Fibroblast of skin of right biceps (primary cell): ENCODE results near the gene LGR5.
"Not testable (repeated sequence)": the region's sequence is repeated elsewhere in the genome, so short reads cannot be mapped to it uniquely, and the experiment has no call there.

Source experiments
- DNase-seq: peaks from one replicate; pipeline ENCODE4 v3.0.0-alpha.2; 2013

The LGR5 gene

GRCh38 chr12:71552728-71553501, 113.3 kb downstream of the LGR5 start:
- DNase-seq = no peak

DNA sequence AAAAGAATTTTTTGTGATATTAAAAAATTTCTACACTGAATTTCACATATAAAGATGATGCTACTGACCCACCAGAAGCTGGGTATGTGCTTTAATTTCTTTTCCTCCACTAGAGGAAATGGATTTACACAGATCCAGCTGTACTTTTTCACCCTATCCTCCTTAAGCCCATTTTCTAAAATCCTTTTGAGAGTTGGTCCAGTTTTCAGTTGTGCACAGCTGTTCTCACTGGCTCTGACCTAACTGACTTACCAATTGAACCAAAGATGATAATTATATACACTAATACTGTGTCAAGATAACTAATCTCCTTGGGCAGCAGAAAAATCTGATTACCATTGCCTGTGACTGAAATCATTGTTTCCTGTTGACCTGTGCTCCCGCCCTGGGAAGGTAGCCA, 115.6 kb downstream of the LGR5 start:
- no peak for DNase-seq

GRCh38 chr12:71555789-71556188, 116.2 kb downstream of the LGR5 start:
- not testable (repeated sequence) for DNase-seq

GRCh38 chr12:71556448-71556847, 116.8 kb downstream of the LGR5 start:
- no peak for DNase-seq

- peak; percentile 97 for DNase-seq
Observed at GRCh38 chr12:71556875-71557274, 117.3 kb downstream of the LGR5 start.

- peak; percentile 82 for DNase-seq
Observed at GRCh38 chr12:71558445-71558844, 118.8 kb downstream of the LGR5 start.

GRCh38 chr12:71562676-71563595, 123.3 kb downstream of the LGR5 start:
- DNase-seq = no peak

GRCh38 chr12:71565535-71565934, 125.9 kb downstream of the LGR5 start:
- DNase-seq = peak; percentile 62

- DNase-seq = no peak
Observed at GRCh38 chr12:71566655-71567054, 127.1 kb downstream of the LGR5 start.

- no peak for DNase-seq
Observed at GRCh38 chr12:71567537-71567936, 127.9 kb downstream of the LGR5 start.

- not testable (repeated sequence) for DNase-seq
Observed at GRCh38 chr12:71569885-71570284, 130.3 kb downstream of the LGR5 start.

GRCh38 chr12:71576496-71576895, 136.9 kb downstream of the LGR5 start:
- no peak for DNase-seq

DNA sequence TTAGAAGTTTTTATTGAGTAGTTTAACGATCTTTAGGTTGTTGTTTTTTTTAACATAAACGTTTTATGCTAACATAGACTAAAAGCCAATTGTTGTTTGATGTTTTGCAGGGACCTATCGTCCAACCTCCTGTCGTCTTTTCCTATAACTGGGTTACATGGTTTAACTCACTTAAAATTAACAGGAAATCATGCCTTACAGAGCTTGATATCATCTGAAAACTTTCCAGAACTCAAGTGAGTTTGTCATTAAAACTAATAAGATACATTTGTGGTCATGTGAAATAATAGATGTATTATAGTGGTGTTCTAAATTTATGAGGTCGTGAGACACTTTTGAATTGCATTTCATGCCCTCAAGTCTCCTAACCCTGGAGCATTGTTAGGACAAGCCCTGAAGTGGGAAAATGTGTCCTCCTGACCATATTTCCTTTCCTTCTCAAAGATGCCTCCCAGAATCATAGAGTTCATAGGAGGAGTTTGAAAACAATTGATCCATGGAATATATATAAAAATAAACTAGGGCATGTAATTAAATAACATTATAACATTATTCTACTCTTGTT, 139.2 kb downstream of the LGR5 start:
- DNase-seq = no peak

GRCh38 chr12:71581206-71581605, 141.6 kb downstream of the LGR5 start:
- no peak for DNase-seq

- DNase-seq = no peak
Observed at GRCh38 chr12:71582925-71583324, 143.3 kb downstream of the LGR5 start.

- no peak for DNase-seq
Observed at GRCh38 chr12:71584356-71584755, 144.8 kb downstream of the LGR5 start.

GRCh38 chr12:71585218-71585617, 145.6 kb downstream of the LGR5 start:
- DNase-seq = no peak

GRCh38 chr12:71587012-71587411, 147.4 kb downstream of the LGR5 start:
- no peak for DNase-seq

DNA sequence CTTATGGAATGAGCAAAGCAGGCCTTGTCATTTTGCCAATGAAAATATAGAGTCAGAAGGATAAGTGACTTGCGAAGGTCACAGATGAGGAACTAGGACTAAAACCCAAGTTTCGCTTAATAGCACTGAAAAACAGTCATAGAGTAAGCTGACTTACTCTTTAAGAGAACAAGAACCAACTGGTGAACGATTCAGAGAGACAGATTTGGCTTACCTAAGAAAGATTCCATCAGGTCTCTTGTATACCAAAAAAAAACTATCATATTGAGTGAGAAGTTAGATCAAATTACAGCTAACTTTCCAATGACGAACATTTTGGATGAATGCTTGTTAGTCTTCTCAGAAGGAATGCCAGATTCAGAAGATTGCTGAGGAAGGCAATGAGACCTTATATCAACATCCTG, 149.9 kb downstream of the LGR5 start:
- peak; percentile 35 for DNase-seq

DNA sequence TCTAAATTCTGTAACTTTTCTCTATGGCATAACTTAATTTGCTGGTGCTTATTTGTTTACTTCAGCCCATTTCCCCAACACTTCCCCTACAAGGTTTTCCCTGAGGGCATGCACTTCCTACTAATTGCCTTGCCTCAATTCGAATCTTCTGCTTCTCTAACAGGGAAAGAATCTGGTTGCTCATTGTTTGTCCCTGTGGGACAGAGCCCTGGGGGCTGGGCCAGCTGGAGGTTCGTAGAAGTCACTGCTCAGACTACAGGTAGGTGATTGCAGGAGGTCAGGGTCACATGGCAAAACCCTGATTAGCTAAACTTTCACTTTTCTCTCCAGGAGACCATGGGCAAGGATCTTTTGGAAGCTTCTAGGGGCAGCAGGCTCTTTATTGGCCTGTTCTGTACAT, 152.0 kb downstream of the LGR5 start:
- no peak for DNase-seq

GRCh38 chr12:71592841-71593240, 153.2 kb downstream of the LGR5 start:
- DNase-seq = no peak

- peak; percentile 45 for DNase-seq
Observed at GRCh38 chr12:71594214-71594948, 154.8 kb downstream of the LGR5 start.

DNA sequence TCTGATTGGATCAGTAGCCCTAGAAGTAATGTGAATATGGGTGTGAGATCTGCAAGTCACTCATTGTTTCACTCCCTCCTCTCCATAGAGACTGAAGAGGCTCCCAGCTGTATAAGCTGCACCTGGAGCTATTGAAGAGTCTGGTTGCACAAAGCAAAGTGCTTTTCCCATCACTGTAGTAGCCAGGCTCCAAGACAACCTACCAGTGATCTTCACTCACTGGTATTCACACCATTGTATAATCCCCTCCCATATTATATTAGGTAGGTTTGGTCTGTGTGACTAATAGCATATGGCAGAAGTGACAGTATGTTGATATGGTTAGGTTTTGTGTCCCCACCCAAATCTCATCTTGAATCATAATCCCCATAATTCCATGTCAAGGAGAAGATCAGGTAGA, 159.6 kb downstream of the LGR5 start:
- DNase-seq = no peak
